K562 (cell line): ENCODE results near the gene POP5. TPM values are rescaled to one million over a fixed set of nuclear protein-coding genes. Genes with fewer than 3 reads are reported as not detected.

Experiments used
- ATAC-seq: fragments of 200-7000 bp; cut with Tn5 transposase; 3 replicates; pipeline ENCODE4 v1.9.1; 2020; ENCODE audit warnings: moderate library complexity
- BruUV-seq: library from RNA; stranded (reverse); fragments of 400-500 nt; replicated peaks from 2 replicates; lab custom pipeline; 2021; lab: Mats Ljungman, UMichigan
- CTCF ChIA-PET: fragments of 300-600 bp; formaldehyde crosslinking; extraction: SDS; loops from one replicate; lab custom pipeline; 2021; ENCODE audit warnings: low intra/inter-chr PET ratio; lab: Yijun Ruan, JAX
- POLR2A ChIA-PET: fragments of 300-600, 350-650 bp; sonication (Branson Sonifier 250); formaldehyde crosslinking; extraction: SDS; loops from one replicate; lab custom pipeline; 2021; ENCODE audit warnings: antibody characterized with exemption, inconsistent platforms; lab: Yijun Ruan, JAX
- DNase-seq, 4 experiments: peaks; one replicate each; pipeline versions ENCODE4 v3.0.0 to v3.0.0-alpha.2; 2011 to 2018; ENCODE audit warnings: low spot score in 3 of 4, mixed read lengths in 3 of 4; ENCODE audit errors: extremely low read depth in 1 of 4
- FAIRE-seq: peaks from 2 replicates; lab custom pipeline; 2011; peaks lifted over from hg19 to GRCh38; lab: Jason Lieb, UNC
- H2AFZ ChIP-seq: 2 replicates; pipeline ENCODE4 v1.6.0; 2011; ENCODE audit warnings: low read depth, low read length, control low read depth, inconsistent platforms
- H3K27ac ChIP-seq: fragments of 200-600 bp; 3 replicates; pipeline ENCODE4 v1.8.0; 2011; ENCODE audit warnings: low read depth, mild to moderate bottlenecking, control low read depth, inconsistent platforms, low read length, moderate library complexity, mixed read lengths; ENCODE audit errors: extremely low read depth
- H3K27me3 ChIP-seq, 2 experiments: fragments of 300-600 bp in 1 of 2; 2 replicates in 1 of 2; 3 replicates in 1 of 2; pipeline versions ENCODE4 v1.6.0 to v1.8.0; 2011; ENCODE audit warnings: inconsistent platforms in 2 of 2, low read length in 2 of 2, mild to moderate bottlenecking in 1 of 2, mixed read lengths in 1 of 2, moderate library complexity in 1 of 2; ENCODE audit not compliant: control insufficient read depth in 2 of 2, insufficient read depth in 2 of 2
- H3K36me3 ChIP-seq: fragments of 300-600 bp; 3 replicates; pipeline ENCODE4 v1.8.0; 2011; ENCODE audit warnings: mild to moderate bottlenecking, low read length, inconsistent platforms; ENCODE audit not compliant: control insufficient read depth, insufficient read depth
- H3K4me1 ChIP-seq, 2 experiments: fragments of 200-600 bp in 1 of 2; replicated peaks in 1 of 2; 2 replicates in 1 of 2; 3 replicates in 1 of 2; pipeline versions ENCODE4 v1.5.1 to v1.8.0; 2011; ENCODE audit warnings: inconsistent platforms in 2 of 2, low read length in 2 of 2, mild to moderate bottlenecking in 1 of 2, mixed read lengths in 1 of 2, moderate library complexity in 1 of 2; ENCODE audit not compliant: control insufficient read depth in 2 of 2, insufficient read depth in 2 of 2
- H3K4me2 ChIP-seq: 2 replicates; pipeline ENCODE4 v1.6.1; 2011; ENCODE audit warnings: low read length, control low read depth, inconsistent platforms, mixed read lengths; ENCODE audit not compliant: insufficient read depth
- H3K4me3 ChIP-seq: fragments of 200-600 bp; sonication (generic), shearing (Covaris generic); 2 replicates; pipeline ENCODE4 v1.5.1; 2016; ENCODE audit warnings: control low read depth, inconsistent platforms
- H3K79me2 ChIP-seq: fragments of 200-600 bp; 3 replicates; pipeline ENCODE4 v1.8.0; 2011; ENCODE audit warnings: low read length, inconsistent platforms; ENCODE audit not compliant: control insufficient read depth, insufficient read depth
- H3K9ac ChIP-seq, 2 experiments: 2 replicates each; pipeline versions ENCODE4 v1.6.0 to v1.6.1; 2011; ENCODE audit warnings: low read depth in 2 of 2, low read length in 2 of 2, control low read depth in 1 of 2, inconsistent platforms in 1 of 2, mild to moderate bottlenecking in 1 of 2, mixed read lengths in 1 of 2; ENCODE audit not compliant: insufficient read depth in 1 of 2
- H3K9me1 ChIP-seq: one replicate; pipeline ENCODE4 v1.6.0; 2011; ENCODE audit warnings: inconsistent platforms, mild to moderate bottlenecking, low read length, moderate library complexity; ENCODE audit not compliant: control insufficient read depth, insufficient read depth
- H3K9me3 ChIP-seq: replicated peaks from 2 replicates; pipeline ENCODE4 v1.5.1; 2011; ENCODE audit warnings: low read depth, low read length, inconsistent platforms; ENCODE audit not compliant: control insufficient read depth, insufficient read depth
- H4K20me1 ChIP-seq: replicated peaks from 2 replicates; pipeline ENCODE4 v1.6.1; 2011; ENCODE audit warnings: low read length, inconsistent platforms, mixed read lengths; ENCODE audit not compliant: control insufficient read depth, insufficient read depth
- BACH1 ChIP-seq: fragments of 200-800 bp; sonication (Bioruptor generic); IDR thresholded peaks from 2 replicates; pipeline ENCODE4 v1.6.1; 2016; ENCODE audit warnings: missing genetic modification characterization, missing compliant biosample characterization
- FOXJ2 ChIP-seq: fragments of 200-800 bp; sonication (Bioruptor generic); IDR thresholded peaks from 2 replicates; pipeline ENCODE4 v1.6.1; 2016; ENCODE audit warnings: missing genetic modification characterization, missing compliant biosample characterization
- FUS ChIP-seq: fragments of 200-400 bp; formaldehyde crosslinking; optimal IDR thresholded peaks from 2 replicates; pipeline ENCODE3; 2017; ENCODE audit warnings: low read depth, low read length
- JUNB ChIP-seq: fragments of 450-650 bp; formaldehyde crosslinking; conservative IDR thresholded peaks from 2 replicates; pipeline ENCODE4 v1.4.0; 2020; ENCODE audit warnings: mild to moderate bottlenecking
- KHSRP ChIP-seq: fragments of 450-650 bp; IDR thresholded peaks from 2 replicates; pipeline ENCODE4 v1.6.1; 2017
- L3MBTL2 ChIP-seq: fragments of 450-650 bp; IDR thresholded peaks from 2 replicates; pipeline ENCODE4 v1.6.1; 2016; ENCODE audit warnings: mild to moderate bottlenecking, moderate library complexity
- MYBL2 ChIP-seq, 2 experiments: fragments of 450-650 bp in 1 of 2; sonication (generic) in 1 of 2; formaldehyde crosslinking in 1 of 2; IDR thresholded peaks; 2 replicates each; pipeline versions ENCODE4 v1.6.1 to v1.8.1; 2017 to 2022; ENCODE audit warnings: borderline replicate concordance in 1 of 2, inconsistent platforms in 1 of 2, low read depth in 1 of 2, mild to moderate bottlenecking in 1 of 2, missing genetic modification reagents in 1 of 2, moderate library complexity in 1 of 2
- NCOR1 ChIP-seq: fragments of 450-650 bp; IDR thresholded peaks from 2 replicates; pipeline ENCODE4 v1.6.1; 2016; ENCODE audit warnings: mild to moderate bottlenecking, moderate library complexity
- SLC30A9 ChIP-seq: fragments of 250-450 bp; sonication (Bioruptor Pico); IDR thresholded peaks from 2 replicates; pipeline ENCODE4 v1.8.0; 2022; ENCODE audit warnings: mild to moderate bottlenecking, moderate library complexity
- SREBF1 ChIP-seq: fragments of 150-350 bp; IDR thresholded peaks from 2 replicates; pipeline ENCODE4 v1.6.1; 2014; ENCODE audit warnings: antibody characterized with exemption, low read depth, low read length, borderline replicate concordance
- U2AF2 ChIP-seq: fragments of 200-400 bp; formaldehyde crosslinking; optimal IDR thresholded peaks from 2 replicates; pipeline ENCODE3; 2017; ENCODE audit warnings: low read depth, mild to moderate bottlenecking, low read length
- ZNF217 ChIP-seq: sonication (generic); formaldehyde crosslinking; IDR thresholded peaks from 2 replicates; pipeline ENCODE4 v1.8.0; 2022; ENCODE audit warnings: mild to moderate bottlenecking, missing genetic modification reagents
- ZNF263 ChIP-seq: sonication (generic); formaldehyde crosslinking; IDR thresholded peaks from 2 replicates; pipeline ENCODE4 v1.8.0; 2022; ENCODE audit warnings: mild to moderate bottlenecking, missing genetic modification reagents, borderline replicate concordance
- ZNF445 ChIP-seq: fragments of 250-450 bp; sonication (Bioruptor Pico); IDR thresholded peaks from 2 replicates; pipeline ENCODE4 v1.4.0; 2020; ENCODE audit warnings: low read depth, mild to moderate bottlenecking, moderate library complexity
- WGBS: fragments of 100-300 bp; shearing (Covaris generic); methylation state at CpG from one replicate; pipeline ENCODE4 v1.1.6; 2016; ENCODE audit warnings: low coverage, mixed read lengths; ENCODE audit not compliant: insufficient coverage; ENCODE audit errors: missing lambda C conversion rate; 5-methylcytosine and 5-hydroxymethylcytosine counted together
- in situ Hi-C: fragments of 300-500 bp; cut with MboI; formaldehyde crosslinking; loops from 4 replicates; pipeline ENCODE4 v1.15.0; 2018; ENCODE audit warnings: inconsistent platforms, mixed read lengths
- intact Hi-C: fragments of 100-400 bp; cut with micrococcal nuclease; formaldehyde crosslinking; loops from 2 replicates; pipeline ENCODE4 v1.14.2; 2022
- polyA plus RNA-seq, 8 experiments: library from polyadenylated mRNA; depleted of rRNA in 4 of 8; stranded (reverse) in 5 of 8; unstranded in 3 of 8; fragments of >200 nt; fragmentation: Nextera tagmentation in 2 of 8; fragmentation: Illumina TruSeq in 1 of 8; extraction: Ambion mirVana in 2 of 8; extraction: Trizol in 1 of 8; gene quantifications; 2 replicates each; pipeline versions ENCODE4 v1.2.1 to v1.2.3, GENCODE V29; 2011 to 2014; ENCODE audit warnings: inconsistent platforms in 1 of 8, missing spikeins in 1 of 8
- total RNA-seq, 7 experiments: library from RNA; depleted of rRNA in 6 of 7; stranded (reverse); fragments of >200 nt in 6 of 7; fragmentation: Illumina TruSeq in 2 of 7; extraction: Trizol in 2 of 7; gene quantifications; 2 replicates each; pipeline versions ENCODE4 v1.2.1 to v1.2.3, GENCODE V29; 2011 to 2021; ENCODE audit warnings: low replicate concordance in 1 of 7
- TF ChIP-seq, protein P1 (sequence below): fragments of 450-650 bp; conservative IDR thresholded peaks from 2 replicates; pipeline ENCODE4 v1.6.1; 2016; ENCODE audit warnings: missing genetic modification characterization, low read depth, mild to moderate bottlenecking, control low read depth, missing compliant biosample characterization
- TF ChIP-seq, protein P2 (sequence below), 2 experiments: fragments of 450-650 bp in 1 of 2; IDR thresholded peaks; 2 replicates each; pipeline ENCODE4 v1.6.1; 2011 to 2017; ENCODE audit warnings: low read depth in 2 of 2, antibody characterized with exemption in 1 of 2, borderline replicate concordance in 1 of 2, low read length in 1 of 2, mild to moderate bottlenecking in 1 of 2, mixed read lengths in 1 of 2; ENCODE audit not compliant: control insufficient read depth in 1 of 2

POP5 gene
- total and polyA plus RNA-seq, 9 of the 15 experiments (the other 6 are each of a cell fraction or from before 2014, with no cell fraction given), result 57.5 to 253 (median 73.8) TPM

DNA sequence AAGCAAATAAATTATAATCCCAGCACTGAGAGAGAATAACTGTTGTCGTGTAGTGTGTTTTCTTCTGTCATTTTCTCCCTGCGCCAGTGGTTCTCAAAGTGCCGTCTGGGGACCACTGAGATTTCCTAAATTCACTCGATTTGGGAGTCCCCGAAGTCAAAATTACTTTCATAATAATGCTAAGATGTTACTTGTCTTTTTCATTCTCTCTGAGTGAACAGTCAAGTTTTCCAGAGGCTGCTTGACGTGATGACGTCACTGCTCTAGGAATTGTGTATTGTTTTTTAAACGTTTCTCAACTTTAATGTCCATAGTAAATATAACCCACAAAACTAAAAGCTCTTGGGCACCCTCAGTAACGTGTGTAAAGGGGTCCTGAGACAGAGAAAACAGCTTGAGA lies 796 bp upstream of the POP5 start (continued):
- no peak for TF ChIP-seq SREBF1
- no peak for TF ChIP-seq ZNF217 (CRISPR knock-in tag)
- TF ChIP-seq FUS, result no peak
- no peak for TF ChIP-seq NCOR1
- no peak for TF ChIP-seq L3MBTL2
- no peak for TF ChIP-seq ZNF445 (CRISPR knock-in tag)
- TF ChIP-seq, protein P1, sequence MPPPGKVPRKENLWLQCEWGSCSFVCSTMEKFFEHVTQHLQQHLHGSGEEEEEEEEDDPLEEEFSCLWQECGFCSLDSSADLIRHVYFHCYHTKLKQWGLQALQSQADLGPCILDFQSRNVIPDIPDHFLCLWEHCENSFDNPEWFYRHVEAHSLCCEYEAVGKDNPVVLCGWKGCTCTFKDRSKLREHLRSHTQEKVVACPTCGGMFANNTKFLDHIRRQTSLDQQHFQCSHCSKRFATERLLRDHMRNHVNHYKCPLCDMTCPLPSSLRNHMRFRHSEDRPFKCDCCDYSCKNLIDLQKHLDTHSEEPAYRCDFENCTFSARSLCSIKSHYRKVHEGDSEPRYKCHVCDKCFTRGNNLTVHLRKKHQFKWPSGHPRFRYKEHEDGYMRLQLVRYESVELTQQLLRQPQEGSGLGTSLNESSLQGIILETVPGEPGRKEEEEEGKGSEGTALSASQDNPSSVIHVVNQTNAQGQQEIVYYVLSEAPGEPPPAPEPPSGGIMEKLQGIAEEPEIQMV (tag), result no peak
- TF ChIP-seq JUNB (CRISPR knock-in tag), result 0 out of 2 replicates have a peak, but pooled peaks have one; percentile 46
- TF ChIP-seq MYBL2 (IDR thresholded peaks at IDR 0.05; ENCODE audit: low read depth), result no peak
- no peak for TF ChIP-seq MYBL2 (CRISPR knock-in tag; IDR thresholded peaks at IDR 0.05; ENCODE audit: borderline replicate concordance)
- peak; percentile 46; the same call in 1 of the 2 replicates for TF ChIP-seq KHSRP
- TF ChIP-seq, all 486 proteins: peak for 11

DNA sequence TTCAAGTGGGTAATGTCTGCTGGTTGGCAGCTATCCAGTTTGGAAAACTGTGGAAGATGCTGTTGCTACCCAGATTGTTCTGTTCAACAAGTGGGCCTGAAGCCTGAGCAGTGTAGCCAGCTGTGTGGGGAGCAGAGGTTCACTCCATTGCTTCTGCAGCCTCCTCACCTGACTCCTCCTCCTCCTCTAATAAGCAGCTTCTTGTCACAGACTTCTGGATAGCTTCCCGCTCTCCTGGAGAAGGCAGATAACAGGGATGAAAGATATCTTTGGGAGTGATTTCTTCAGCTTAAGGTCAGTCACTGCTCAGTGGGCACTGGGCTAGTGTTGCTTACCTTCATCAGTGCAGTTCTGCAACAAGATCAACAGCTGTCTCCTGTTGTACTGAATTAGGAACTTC lies 2.0 kb downstream of the POP5 start:
- Histone ChIP-seq H2AFZ (no peak overlapping the region), H3K4me2 (no peak overlapping the region), H3K9ac (peak overlapping the region in 1 of 2 experiments; percentile 38; a peak in 1 of 4 replicates), H4K20me1 (peaks cover 13% of the 10 kb centered on the region; the same call in 1 of the 2 replicates), H3K27ac (no peak overlapping the region), H3K9me1 (no peaks in the 10 kb centered on the region), H3K36me3 (peaks cover 50% of the 10 kb centered on the region), H3K4me3 (no peak overlapping the region), H3K9me3 (no peaks in the 10 kb centered on the region), H3K79me2 (peaks cover 14% of the 10 kb centered on the region; the same call in 2 of the 3 replicates), H3K4me1 (peaks cover 10 to 13% of the 10 kb centered on the region in 2 experiments; a peak in 3 of 5 replicates), H3K27me3 (no peaks in the 10 kb centered on the region)
- BruUV-seq, result no TSS peak
- 17% methylated on average over 1 of the region's 1 CpG for WGBS
- CTCF ChIA-PET, result no interaction called here
- peak in 2 of 4 experiments; percentile 25 to 71 for DNase-seq
- FAIRE-seq, result no peak
- POLR2A ChIA-PET, result interaction anchor here (0.8 to 1.4 kb wide), 6 partner anchors 10 to 287 kb away, joined by 3 to 4 read pairs (median 4); partner anchors contain the start of gene RNU4-1
- no peak for ATAC-seq
- in situ Hi-C loops (no loop called here), intact Hi-C loops (no loop called here)
- TF ChIP-seq, protein P2, sequence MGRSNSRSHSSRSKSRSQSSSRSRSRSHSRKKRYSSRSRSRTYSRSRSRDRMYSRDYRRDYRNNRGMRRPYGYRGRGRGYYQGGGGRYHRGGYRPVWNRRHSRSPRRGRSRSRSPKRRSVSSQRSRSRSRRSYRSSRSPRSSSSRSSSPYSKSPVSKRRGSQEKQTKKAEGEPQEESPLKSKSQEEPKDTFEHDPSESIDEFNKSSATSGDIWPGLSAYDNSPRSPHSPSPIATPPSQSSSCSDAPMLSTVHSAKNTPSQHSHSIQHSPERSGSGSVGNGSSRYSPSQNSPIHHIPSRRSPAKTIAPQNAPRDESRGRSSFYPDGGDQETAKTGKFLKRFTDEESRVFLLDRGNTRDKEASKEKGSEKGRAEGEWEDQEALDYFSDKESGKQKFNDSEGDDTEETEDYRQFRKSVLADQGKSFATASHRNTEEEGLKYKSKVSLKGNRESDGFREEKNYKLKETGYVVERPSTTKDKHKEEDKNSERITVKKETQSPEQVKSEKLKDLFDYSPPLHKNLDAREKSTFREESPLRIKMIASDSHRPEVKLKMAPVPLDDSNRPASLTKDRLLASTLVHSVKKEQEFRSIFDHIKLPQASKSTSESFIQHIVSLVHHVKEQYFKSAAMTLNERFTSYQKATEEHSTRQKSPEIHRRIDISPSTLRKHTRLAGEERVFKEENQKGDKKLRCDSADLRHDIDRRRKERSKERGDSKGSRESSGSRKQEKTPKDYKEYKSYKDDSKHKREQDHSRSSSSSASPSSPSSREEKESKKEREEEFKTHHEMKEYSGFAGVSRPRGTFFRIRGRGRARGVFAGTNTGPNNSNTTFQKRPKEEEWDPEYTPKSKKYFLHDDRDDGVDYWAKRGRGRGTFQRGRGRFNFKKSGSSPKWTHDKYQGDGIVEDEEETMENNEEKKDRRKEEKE (IDR thresholded peaks at IDR 0.05; ENCODE audit: borderline replicate concordance in 1 of 2, control insufficient read depth in 1 of 2, low read depth in 2 of 2, low read length in 1 of 2), result no peak
- TF ChIP-seq FOXJ2 (tag) (no peak), SLC30A9 (no peak), U2AF2 (no peak), BACH1 (no peak), ZNF263 (CRISPR knock-in tag) (peak; percentile 31; the same call in 1 of the 2 replicates)
